Left kidney (tissue), 2 donors: ENCODE data around the gene SUMO1. TPM values are rescaled to one million over a fixed set of nuclear protein-coding genes. Genes with fewer than 3 reads are reported as not detected.

Source experiments
- DNase-seq: peaks from one replicate; pipeline ENCODE4 v3.0.0-alpha.2; 2013
- polyA plus RNA-seq: library from polyadenylated mRNA; unstranded; fragments of 120-200 nt; gene quantifications from one replicate; pipeline ENCODE4 v1.2.1, GENCODE V29; 2013; ENCODE audit not compliant: insufficient read length

SUMO1 gene
- polyA plus RNA-seq, 1 donor, result 207 TPM

- no peak for DNase-seq
Observed at GRCh38 chr2:202157211-202157990, 81.0 kb downstream of the SUMO1 start.

Other genes starting within 250 kb of the SUMO1 start
- 64.1 TPM for gene FZD7, start 204.7 kb downstream of the SUMO1 start, polyA plus RNA-seq
- gene KIAA2012, start 165.3 kb downstream of the SUMO1 start, polyA plus RNA-seq, result 0.12 TPM
- 137 TPM for gene NOP58, start 27.2 kb upstream of the SUMO1 start, polyA plus RNA-seq
- gene BMPR2, start 137.7 kb upstream of the SUMO1 start, polyA plus RNA-seq, result 67.8 TPM